OCI-LY7 (cell line): ENCODE measurements around the gene CD99. TPM values are rescaled to one million over a fixed set of nuclear protein-coding genes. Genes with fewer than 3 reads are reported as not detected.

Source experiments
- BruUV-seq: library from RNA; stranded (reverse); fragments of 400-500 nt; replicated peaks from 2 replicates; lab custom pipeline; 2021; lab: Mats Ljungman, UMichigan
- CTCF ChIA-PET: fragments of 300-600 bp; sonication (Branson Sonifier 250); formaldehyde crosslinking; loops from one replicate; lab custom pipeline; 2022; ENCODE audit warnings: antibody characterized with exemption; ENCODE audit not compliant: unreplicated experiment; lab: Charles Lee
- POLR2A ChIA-PET: fragments of 300-600 bp; sonication (Branson Sonifier 250); formaldehyde crosslinking; loops from one replicate; lab custom pipeline; 2022; ENCODE audit warnings: antibody characterized with exemption; lab: Charles Lee
- DNase-seq: peaks from one replicate; pipeline ENCODE4 v3.0.0-alpha.2; 2015; ENCODE audit warnings: low spot score
- H2AFZ ChIP-seq: fragments of 200-600 bp; sonication (generic), shearing (Covaris generic); 2 replicates; pipeline ENCODE4 v1.6.1; 2014; ENCODE audit warnings: mild to moderate bottlenecking, antibody characterized with exemption, low read length, moderate library complexity
- H3K27ac ChIP-seq: fragments of 200-600 bp; sonication (generic); 2 replicates; pipeline ENCODE4 v1.5.1; 2014; ENCODE audit warnings: mixed run types, low read depth, mild to moderate bottlenecking, moderate library complexity, low read length, inconsistent platforms; ENCODE audit not compliant: poor library complexity, severe bottlenecking
- H3K36me3 ChIP-seq: fragments of 200-600 bp; sonication (generic); 2 replicates; pipeline ENCODE4 v1.6.1; 2014; ENCODE audit warnings: mild to moderate bottlenecking, antibody characterized with exemption, low read length, moderate library complexity, mixed read lengths; ENCODE audit not compliant: insufficient read depth
- H3K4me1 ChIP-seq: fragments of 200-600 bp; sonication (generic); 2 replicates; pipeline ENCODE4 v1.5.1; 2014; ENCODE audit warnings: mild to moderate bottlenecking, low read length; ENCODE audit not compliant: insufficient read depth, poor library complexity, severe bottlenecking
- H3K4me2 ChIP-seq: fragments of 200-600 bp; sonication (generic); 2 replicates; pipeline ENCODE4 v1.6.1; 2014; ENCODE audit warnings: mild to moderate bottlenecking, low read length
- H3K4me3 ChIP-seq: fragments of 200-600 bp; sonication (generic); 2 replicates; pipeline ENCODE4 v1.5.1; 2014; ENCODE audit warnings: mild to moderate bottlenecking, low read depth, low read length; ENCODE audit not compliant: poor library complexity, severe bottlenecking
- H3K79me2 ChIP-seq: fragments of 200-600 bp; sonication (generic); 2 replicates; pipeline ENCODE4 v1.6.1; 2016; ENCODE audit warnings: low read depth, mild to moderate bottlenecking, low read length, moderate library complexity, mixed read lengths; ENCODE audit not compliant: insufficient read depth
- H3K9me2 ChIP-seq: fragments of 200-600 bp; sonication (generic); 2 replicates; pipeline ENCODE4 v1.6.1; 2016; ENCODE audit warnings: mild to moderate bottlenecking, low read length, mixed read lengths; ENCODE audit not compliant: insufficient read depth
- H3K9me3 ChIP-seq: fragments of 200-600 bp; sonication (generic); 2 replicates; pipeline ENCODE4 v1.6.1; 2014; ENCODE audit warnings: mild to moderate bottlenecking, mixed run types, low read length, mixed read lengths
- H4K20me1 ChIP-seq: fragments of 200-600 bp; sonication (generic); 2 replicates; pipeline ENCODE4 v1.6.1; 2014; ENCODE audit warnings: mild to moderate bottlenecking, antibody characterized with exemption, low read length, moderate library complexity, mixed read lengths; ENCODE audit not compliant: insufficient read depth
- CTCF ChIP-seq: fragments of 200-600 bp; sonication (generic); conservative IDR thresholded peaks from 2 replicates; pipeline ENCODE4 v1.5.1; 2014; ENCODE audit warnings: mild to moderate bottlenecking, antibody characterized with exemption, low read length, moderate library complexity, mixed read lengths
- EZH2phosphoT487 ChIP-seq: fragments of 200-600 bp; sonication (generic); IDR thresholded peaks from 2 replicates; pipeline ENCODE4 v1.6.1; 2018; ENCODE audit warnings: low read depth, borderline replicate concordance, mild to moderate bottlenecking, mixed run types, antibody characterized with exemption, low read length, moderate library complexity, mixed read lengths
- intact Hi-C: fragments of 100-400 bp; cut with micrococcal nuclease; formaldehyde crosslinking; loops from one replicate; pipeline ENCODE4 v1.10.0; 2022; ENCODE audit not compliant: unreplicated experiment
- total RNA-seq, 2 experiments: library from RNA; depleted of rRNA in 1 of 2; stranded (reverse); fragments of >200 nt in 1 of 2; shearing (Covaris generic) in 1 of 2; gene quantifications; 2 replicates each; pipeline ENCODE4 v1.2.3, GENCODE V29; 2014 to 2022

The CD99 gene
- total RNA-seq, 2 experiments from 2014 or later, result 80.7 to 119 TPM

GRCh38 chrX:2715066-2715600, 24.0 kb downstream of the CD99 start:
- Histone ChIP-seq H2AFZ (no peak overlapping the region), H3K36me3 (peaks cover 49% of the 10 kb centered on the region), H3K9me3 (no peaks in the 10 kb centered on the region), H3K4me3 (no peak overlapping the region), H3K4me2 (no peak overlapping the region), H3K79me2 (peaks cover 29% of the 10 kb centered on the region; the same call in 1 of the 2 replicates), H3K27ac (no peak overlapping the region), H4K20me1 (no peaks in the 10 kb centered on the region), H3K4me1 (peaks cover 36% of the 10 kb centered on the region), H3K9me2 (no peaks in the 10 kb centered on the region)
- no TSS peak for BruUV-seq
- DNase-seq, result no peak
- no peak for TF ChIP-seq CTCF
- TF ChIP-seq EZH2phosphoT487, result no peak
- intact Hi-C loops, result no loop called here
- POLR2A ChIA-PET, result no interaction called here
- CTCF ChIA-PET, result no interaction called here

GRCh38 chrX:2717312-2717711, 26.2 kb downstream of the CD99 start:
- CTCF ChIA-PET, result no interaction called here
- TSS peak; percentile 33 for BruUV-seq
- H3K36me3 ChIP-seq, result peaks cover 64% of the 10 kb centered on the region
- TF ChIP-seq EZH2phosphoT487 (no peak), CTCF (no peak)
- H3K4me1 ChIP-seq, result peaks cover 25% of the 10 kb centered on the region
- no peak for DNase-seq
- no peak overlapping the region for H3K4me3 ChIP-seq
- no peaks in the 10 kb centered on the region; the same call in 1 of the 2 replicates for H3K9me3 ChIP-seq
- H3K9me2 ChIP-seq, result no peaks in the 10 kb centered on the region
- H3K4me2 ChIP-seq, result no peak overlapping the region
- POLR2A ChIA-PET, result no interaction called here
- H3K27ac ChIP-seq, result no peak overlapping the region
- H4K20me1 ChIP-seq, result no peaks in the 10 kb centered on the region
- intact Hi-C loops, result no loop called here
- no peak overlapping the region for H2AFZ ChIP-seq
- H3K79me2 ChIP-seq, result peaks cover 10% of the 10 kb centered on the region; the same call in 1 of the 2 replicates

GRCh38 chrX:2718821-2719220, 27.7 kb downstream of the CD99 start:
- no peak for DNase-seq
- H3K9me2 ChIP-seq, result no peaks in the 10 kb centered on the region
- no peak overlapping the region for H3K4me2 ChIP-seq
- POLR2A ChIA-PET, result no interaction called here
- BruUV-seq, result no TSS peak
- no peaks in the 10 kb centered on the region for H4K20me1 ChIP-seq
- TF ChIP-seq EZH2phosphoT487, result no peak
- no peak for TF ChIP-seq CTCF
- no peak overlapping the region for H3K4me3 ChIP-seq
- H2AFZ ChIP-seq, result no peak overlapping the region
- peaks cover 10% of the 10 kb centered on the region for H3K4me1 ChIP-seq
- H3K79me2 ChIP-seq, result peaks cover 5% of the 10 kb centered on the region; the same call in 1 of the 2 replicates
- CTCF ChIA-PET, result no interaction called here
- H3K36me3 ChIP-seq, result peaks cover 71% of the 10 kb centered on the region
- H3K9me3 ChIP-seq, result no peaks in the 10 kb centered on the region; the same call in 1 of the 2 replicates
- intact Hi-C loops, result no loop called here
- H3K27ac ChIP-seq, result no peak overlapping the region
